H1 (cell line): Measurements from ENCODE around the gene ZBTB20. TPM values are rescaled to one million over a fixed set of nuclear protein-coding genes. Genes with fewer than 3 reads are reported as not detected.
A peak's percentile ranks its signal among the peaks of the same experiment; 100 is the strongest.

Experiments used
- CTCF ChIA-PET: fragments of 300-600 bp; sonication (Branson Sonifier 250); formaldehyde crosslinking; loops from one replicate; lab custom pipeline; 2021; ENCODE audit not compliant: partially characterized antibody; lab: Charles Lee
- POLR2A ChIA-PET: fragments of 300-600 bp; sonication (Branson Sonifier 250); formaldehyde crosslinking; loops from one replicate; lab custom pipeline; 2021; ENCODE audit warnings: inconsistent platforms; ENCODE audit not compliant: partially characterized antibody; lab: Charles Lee
- DNase-seq, 2 experiments: peaks; one replicate each; pipeline versions ENCODE4 v3.0.0 to v3.0.0-alpha.2; 2010 to 2022; ENCODE audit warnings: low spot score in 2 of 2, low read depth in 1 of 2, mixed read lengths in 1 of 2
- FAIRE-seq: peaks from 2 replicates; lab custom pipeline; 2011; peaks lifted over from hg19 to GRCh38; lab: Jason Lieb, UNC
- H2AFZ ChIP-seq: 2 replicates; pipeline ENCODE4 v1.8.1; 2012; ENCODE audit warnings: low read length, inconsistent platforms
- H2AK5ac ChIP-seq: 2 replicates; pipeline ENCODE4 v1.6.1; 2013; ENCODE audit warnings: low read depth, low read length
- H2BK120ac ChIP-seq: replicated peaks from 2 replicates; pipeline ENCODE3; 2013; ENCODE audit warnings: low read depth, low read length, inconsistent platforms
- H2BK12ac ChIP-seq: 2 replicates; pipeline ENCODE4 v1.6.1; 2013; ENCODE audit warnings: low read depth, low read length
- H2BK15ac ChIP-seq: 2 replicates; pipeline ENCODE4 v1.6.1; 2013; ENCODE audit warnings: low read length
- H2BK20ac ChIP-seq: 2 replicates; pipeline ENCODE4 v1.6.1; 2013; ENCODE audit warnings: low read length
- H2BK5ac ChIP-seq: 2 replicates; pipeline ENCODE4 v1.6.1; 2013; ENCODE audit warnings: low read depth, low read length
- H3K14ac ChIP-seq: 2 replicates; pipeline ENCODE4 v1.6.1; 2013; ENCODE audit warnings: inconsistent platforms; ENCODE audit not compliant: insufficient read length
- H3K18ac ChIP-seq: 2 replicates; pipeline ENCODE4 v1.6.1; 2013; ENCODE audit warnings: low read length; ENCODE audit errors: extremely low read depth
- H3K23ac ChIP-seq: 2 replicates; pipeline ENCODE4 v1.6.1; 2013; ENCODE audit warnings: inconsistent platforms; ENCODE audit not compliant: insufficient read length
- H3K23me2 ChIP-seq: 2 replicates; pipeline ENCODE4 v1.6.1; 2013; ENCODE audit warnings: low read depth, low read length
- H3K27ac ChIP-seq: 2 replicates; pipeline ENCODE4 v1.6.1; 2011; ENCODE audit warnings: low read depth, low read length, inconsistent platforms
- H3K27me3 ChIP-seq, 4 experiments: replicated peaks in 1 of 4; 1 replicate in 1 of 4; 2 replicates in 3 of 4; pipeline versions ENCODE4 v1.6.1 to v1.8.1; 2011 to 2013; ENCODE audit warnings: low read length in 3 of 4, mild to moderate bottlenecking in 3 of 4, inconsistent platforms in 2 of 4, mixed read lengths in 2 of 4, moderate library complexity in 1 of 4; ENCODE audit not compliant: control insufficient read depth in 3 of 4, insufficient read depth in 3 of 4; ENCODE audit errors: extremely low read depth in 1 of 4
- H3K36me3 ChIP-seq, 4 experiments: 2 replicates each; pipeline versions ENCODE4 v1.6.1 to v1.8.1; 2011 to 2013; ENCODE audit warnings: mild to moderate bottlenecking in 4 of 4, low read length in 3 of 4, moderate library complexity in 2 of 4, control low read depth in 1 of 4, inconsistent platforms in 1 of 4; ENCODE audit not compliant: insufficient read depth in 4 of 4, control insufficient read depth in 2 of 4
- H3K4ac ChIP-seq: replicated peaks from 2 replicates; pipeline ENCODE3; 2013; ENCODE audit warnings: low read length, low read depth, mixed read lengths, inconsistent platforms; ENCODE audit not compliant: insufficient read length
- H3K4me1 ChIP-seq, 4 experiments: replicated peaks in 1 of 4; 1 replicate in 1 of 4; 2 replicates in 3 of 4; pipeline versions ENCODE4 v1.6.1 to v1.8.1; 2011 to 2013; ENCODE audit warnings: low read length in 3 of 4, inconsistent platforms in 2 of 4, mixed read lengths in 1 of 4; ENCODE audit not compliant: insufficient read depth in 4 of 4, control insufficient read depth in 3 of 4
- H3K4me2 ChIP-seq, 2 experiments: 2 replicates each; pipeline versions ENCODE4 v1.6.1 to v1.8.1; 2011 to 2013; ENCODE audit warnings: low read depth in 2 of 2, low read length in 2 of 2, control low read depth in 1 of 2, inconsistent platforms in 1 of 2, mild to moderate bottlenecking in 1 of 2; ENCODE audit not compliant: insufficient read depth in 1 of 2
- H3K4me3 ChIP-seq, 4 experiments: fragments of 200-600, 300-600 bp in 1 of 4; sonication (generic), shearing (Covaris generic), sonication (Bioruptor Twin) in 1 of 4; 2 replicates each; pipeline versions ENCODE4 v1.5.1 to v1.8.1; 2011 to 2016; ENCODE audit warnings: low read length in 4 of 4, low read depth in 3 of 4, control low read depth in 2 of 4, inconsistent platforms in 2 of 4, mild to moderate bottlenecking in 2 of 4, mixed read lengths in 1 of 4, moderate library complexity in 1 of 4; ENCODE audit not compliant: insufficient read depth in 2 of 4; ENCODE audit errors: extremely low read depth in 1 of 4
- H3K56ac ChIP-seq: replicated peaks from 2 replicates; pipeline ENCODE3; 2013; ENCODE audit warnings: low read depth, mild to moderate bottlenecking, mixed read lengths, low read length, inconsistent platforms; ENCODE audit not compliant: insufficient read length
- H3K79me1 ChIP-seq: 2 replicates; pipeline ENCODE4 v1.6.1; 2013; ENCODE audit warnings: low read depth, low read length, control low read depth
- H3K79me2 ChIP-seq, 2 experiments: 2 replicates each; pipeline versions ENCODE4 v1.6.1 to v1.8.1; 2012 to 2013; ENCODE audit warnings: low read length in 2 of 2, mild to moderate bottlenecking in 2 of 2, inconsistent platforms in 1 of 2; ENCODE audit not compliant: insufficient read depth in 2 of 2, control insufficient read depth in 1 of 2
- H3K9ac ChIP-seq, 4 experiments: replicated peaks in 1 of 4; 1 replicate in 1 of 4; 2 replicates in 3 of 4; pipeline versions ENCODE4 v1.6.1 to v1.8.1; 2011 to 2013; ENCODE audit warnings: low read depth in 3 of 4, low read length in 3 of 4, control low read depth in 2 of 4, mild to moderate bottlenecking in 2 of 4, moderate library complexity in 2 of 4, inconsistent platforms in 1 of 4; ENCODE audit errors: extremely low read depth in 1 of 4
- H3K9me3 ChIP-seq, 2 experiments: 2 replicates each; pipeline versions ENCODE4 v1.6.1 to v1.8.1; 2012 to 2013; ENCODE audit warnings: mild to moderate bottlenecking in 2 of 2, moderate library complexity in 2 of 2, control low read depth in 1 of 2, inconsistent platforms in 1 of 2, low read depth in 1 of 2, low read length in 1 of 2, mixed read lengths in 1 of 2; ENCODE audit not compliant: insufficient read depth in 2 of 2
- H4K20me1 ChIP-seq, 2 experiments: replicated peaks in 1 of 2; 2 replicates each; pipeline versions ENCODE3 to v1.8.1; 2011 to 2013; ENCODE audit warnings: inconsistent platforms in 2 of 2, low read length in 2 of 2, mild to moderate bottlenecking in 1 of 2; ENCODE audit not compliant: insufficient read depth in 2 of 2, control insufficient read depth in 1 of 2
- H4K5ac ChIP-seq: 2 replicates; pipeline ENCODE4 v1.6.1; 2013; ENCODE audit warnings: low read length, low read depth, mixed read lengths, inconsistent platforms; ENCODE audit not compliant: insufficient read length
- H4K8ac ChIP-seq: 2 replicates; pipeline ENCODE4 v1.8.0; 2013; ENCODE audit warnings: mild to moderate bottlenecking, moderate library complexity, low read length, inconsistent platforms; ENCODE audit not compliant: insufficient read depth; ENCODE audit errors: extremely low read depth
- H4K91ac ChIP-seq: replicated peaks from 2 replicates; pipeline ENCODE3; 2013; ENCODE audit warnings: low read length, mixed read lengths, inconsistent platforms; ENCODE audit not compliant: insufficient read length
- EP300 ChIP-seq, 2 experiments: IDR thresholded peaks; 1 replicate in 1 of 2; 2 replicates in 1 of 2; pipeline ENCODE4 v1.6.1; 2011 to 2012; ENCODE audit warnings: low read depth in 2 of 2, low read length in 2 of 2, mild to moderate bottlenecking in 2 of 2, borderline replicate concordance in 1 of 2, inconsistent platforms in 1 of 2, moderate library complexity in 1 of 2
- POLR2A ChIP-seq, 2 experiments: IDR thresholded peaks; 1 replicate in 1 of 2; 2 replicates in 1 of 2; pipeline ENCODE4 v1.6.1; 2011; ENCODE audit warnings: low read depth in 2 of 2, low read length in 2 of 2, mild to moderate bottlenecking in 2 of 2; ENCODE audit errors: control extremely low read depth in 1 of 2
- RAD21 ChIP-seq, 2 experiments: IDR thresholded peaks in 1 of 2; conservative IDR thresholded peaks in 1 of 2; 2 replicates each; pipeline ENCODE4 v1.6.1; 2011; ENCODE audit warnings: low read depth in 2 of 2, low read length in 2 of 2, improper control_type of control experiment in 1 of 2, inconsistent platforms in 1 of 2, mild to moderate bottlenecking in 1 of 2, moderate library complexity in 1 of 2
- SAP30 ChIP-seq: fragments of 300-600 bp; sonication (generic); IDR thresholded peaks from 2 replicates; pipeline ENCODE4 v1.7.1; 2012; ENCODE audit warnings: low read length, moderate library complexity, mild to moderate bottlenecking, inconsistent platforms; ENCODE audit not compliant: insufficient read depth, insufficient replicate concordance
- TCF12 ChIP-seq: IDR thresholded peaks from 2 replicates; pipeline ENCODE4 v1.6.1; 2011; ENCODE audit warnings: low read depth, mild to moderate bottlenecking, low read length
- TEAD4 ChIP-seq: IDR thresholded peaks from 2 replicates; pipeline ENCODE4 v1.6.1; 2012; ENCODE audit warnings: low read depth, low read length, inconsistent platforms, mixed read lengths
- WGBS, 2 experiments: shearing (Covaris generic) in 1 of 2; methylation state at CpG; one replicate each; pipeline versions ENCODE4 v1.1.6 to v1.1.7; 2013 to 2015; ENCODE audit warnings: low lambda C conversion rate in 2 of 2, mixed read lengths in 2 of 2, inconsistent platforms in 1 of 2, low coverage in 1 of 2, missing lambda C conversion rate in 1 of 2; ENCODE audit not compliant: insufficient replicate concordance in 2 of 2, insufficient coverage in 1 of 2, insufficient read length in 1 of 2; ENCODE audit errors: extremely low coverage in 1 of 2, missing lambda C conversion rate in 1 of 2; 5-methylcytosine and 5-hydroxymethylcytosine counted together
- polyA plus RNA-seq, 7 experiments: library from polyadenylated mRNA; depleted of rRNA in 3 of 7; stranded (reverse) in 5 of 7; unstranded in 2 of 7; fragments of >200 nt in 5 of 7; fragments of 200-250 nt in 2 of 7; gene quantifications; 1 replicate in 5 of 7; 2 replicates in 1 of 7; 4 replicates in 1 of 7; pipeline versions ENCODE4 v1.2.1 to v1.2.3, GENCODE V29; 2011 to 2013; ENCODE audit warnings: missing spikeins in 2 of 7, mixed read lengths in 2 of 7
- total RNA-seq: library from RNA; stranded (reverse); fragmentation: NEBNext Ultra II Directional; extraction: Animal tissue kit (Norgen Biotek cat#: 25700); gene quantifications from 2 replicates; pipeline ENCODE4 v1.2.1, GENCODE V29; 2021
- TF ChIP-seq, protein P1 (sequence below): IDR thresholded peaks from 2 replicates; pipeline ENCODE4 v1.6.1; 2011; ENCODE audit warnings: low read depth, mild to moderate bottlenecking, low read length; ENCODE audit not compliant: insufficient read depth
- TF ChIP-seq, protein P2 (sequence below), 3 experiments: IDR thresholded peaks; 1 replicate in 2 of 3; 2 replicates in 1 of 3; pipeline versions ENCODE4 v1.5.1 to v1.6.1; 2011; ENCODE audit warnings: low read length in 3 of 3, mild to moderate bottlenecking in 3 of 3, inconsistent platforms in 2 of 3, low read depth in 1 of 3, moderate library complexity in 1 of 3; ENCODE audit not compliant: insufficient read depth in 1 of 3; ENCODE audit errors: control extremely low read depth in 1 of 3

Gene ZBTB20
- total and polyA plus RNA-seq, 2 of the 8 experiments (the other 6 are each of a cell fraction or from before 2014, with no cell fraction given) = 0.35 to 1.3 TPM

DNA sequence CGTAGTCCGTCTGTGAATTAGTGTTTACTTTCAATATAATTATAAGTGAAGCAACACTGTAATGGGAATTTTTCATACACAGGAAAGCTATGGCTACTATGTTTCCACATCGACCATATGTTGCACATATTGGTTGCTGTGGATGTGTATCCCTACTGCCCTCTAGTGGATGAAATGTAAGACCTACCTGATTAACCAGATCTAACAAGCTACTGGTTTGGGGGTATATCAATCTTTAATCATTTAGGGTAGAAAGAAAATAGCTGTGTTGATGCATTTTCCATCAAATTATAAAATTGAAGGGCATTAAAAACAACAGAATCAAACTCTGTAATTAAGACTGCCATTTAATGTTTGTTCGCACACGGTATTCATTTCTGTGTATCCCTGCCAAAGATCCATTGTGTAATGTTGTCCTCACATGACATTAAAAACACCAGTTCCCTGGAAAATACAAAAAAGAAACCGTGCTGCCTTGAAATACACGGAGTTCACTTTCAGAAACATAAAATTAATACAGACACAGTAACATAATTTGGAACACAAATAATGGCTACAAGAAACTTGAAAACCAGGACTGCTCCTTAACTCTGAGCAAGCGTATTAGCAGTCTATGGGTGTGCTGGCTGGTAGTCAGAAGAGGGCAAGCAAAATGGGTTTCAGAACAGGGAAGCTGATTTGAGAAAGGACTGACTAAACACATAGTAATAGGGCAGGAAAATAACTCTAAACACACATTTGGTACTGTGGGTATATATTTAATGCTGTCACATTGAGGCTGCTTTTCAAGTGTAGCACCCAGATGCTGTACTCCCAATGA, 728.2 kb downstream of the ZBTB20 start:
- CTCF ChIA-PET = interaction anchor here (0.6 to 7.4 kb wide), 37 partner anchors 9 to 325 kb away, joined by 3 to 67 read pairs (median 5); no protein-coding TSS in a partner anchor
- no peak overlapping the region for H3K18ac ChIP-seq
- H3K36me3 ChIP-seq = no peaks in the 10 kb centered on the region
- H3K79me2 ChIP-seq = no peaks in the 10 kb centered on the region
- WGBS, 2 experiments = 39% methylated on average over 8 of the region's 8 CpGs; no CpG with 5 or more reads in 1 of the 2 experiments
- H2AK5ac ChIP-seq = no peak overlapping the region
- no peak overlapping the region for H4K91ac ChIP-seq
- no peaks in the 10 kb centered on the region for H3K9me3 ChIP-seq
- no peak overlapping the region for H2BK12ac ChIP-seq
- H2AFZ ChIP-seq = no peak overlapping the region
- H3K79me1 ChIP-seq = no peaks in the 10 kb centered on the region
- no peak overlapping the region for H3K4ac ChIP-seq
- no peak overlapping the region for H3K9ac ChIP-seq
- H3K4me3 ChIP-seq = no peak overlapping the region
- no peak overlapping the region for H4K5ac ChIP-seq
- H3K4me2 ChIP-seq = no peak overlapping the region
- H4K20me1 ChIP-seq = no peaks in the 10 kb centered on the region
- FAIRE-seq (peak; percentile 66), DNase-seq (no peak)
- no peak overlapping the region for H3K14ac ChIP-seq
- no peak overlapping the region for H2BK15ac ChIP-seq
- H2BK20ac ChIP-seq = no peak overlapping the region
- no peaks in the 10 kb centered on the region for H3K23me2 ChIP-seq
- peaks cover 0 to 4% (median 0%) of the 10 kb centered on the region in 4 experiments; a peak in 1 of 7 replicates for H3K4me1 ChIP-seq
- no peak overlapping the region for H2BK5ac ChIP-seq
- H3K27me3 ChIP-seq = no peaks in the 10 kb centered on the region
- H3K27ac ChIP-seq = no peak overlapping the region
- H3K56ac ChIP-seq = no peak overlapping the region
- H3K23ac ChIP-seq = no peak overlapping the region
- no peak overlapping the region for H2BK120ac ChIP-seq
- no peak overlapping the region for H4K8ac ChIP-seq
- POLR2A ChIA-PET = no interaction called here
- TF ChIP-seq TCF12 (peak; percentile 37; the same call in 1 of the 2 replicates), SAP30 (no peak), EP300 (IDR thresholded peaks at IDR 0.05; ENCODE audit: borderline replicate concordance in 1 of 2, low read depth in 2 of 2, low read length in 2 of 2) (no peak), RAD21 (IDR thresholded peaks at IDR 0.05 in 1 of 2, conservative IDR thresholded peaks at IDR 0.05 in 1 of 2; ENCODE audit: low read depth in 2 of 2, low read length in 2 of 2) (peak; percentile 70 to 79), TEAD4 (peak; percentile 97), POLR2A (IDR thresholded peaks at IDR 0.05; ENCODE audit: control extremely low read depth in 1 of 2, low read depth in 2 of 2, low read length in 2 of 2) (no peak)
- TF ChIP-seq, protein P1, sequence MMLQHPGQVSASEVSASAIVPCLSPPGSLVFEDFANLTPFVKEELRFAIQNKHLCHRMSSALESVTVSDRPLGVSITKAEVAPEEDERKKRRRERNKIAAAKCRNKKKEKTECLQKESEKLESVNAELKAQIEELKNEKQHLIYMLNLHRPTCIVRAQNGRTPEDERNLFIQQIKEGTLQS = no peak
- TF ChIP-seq, protein P2, sequence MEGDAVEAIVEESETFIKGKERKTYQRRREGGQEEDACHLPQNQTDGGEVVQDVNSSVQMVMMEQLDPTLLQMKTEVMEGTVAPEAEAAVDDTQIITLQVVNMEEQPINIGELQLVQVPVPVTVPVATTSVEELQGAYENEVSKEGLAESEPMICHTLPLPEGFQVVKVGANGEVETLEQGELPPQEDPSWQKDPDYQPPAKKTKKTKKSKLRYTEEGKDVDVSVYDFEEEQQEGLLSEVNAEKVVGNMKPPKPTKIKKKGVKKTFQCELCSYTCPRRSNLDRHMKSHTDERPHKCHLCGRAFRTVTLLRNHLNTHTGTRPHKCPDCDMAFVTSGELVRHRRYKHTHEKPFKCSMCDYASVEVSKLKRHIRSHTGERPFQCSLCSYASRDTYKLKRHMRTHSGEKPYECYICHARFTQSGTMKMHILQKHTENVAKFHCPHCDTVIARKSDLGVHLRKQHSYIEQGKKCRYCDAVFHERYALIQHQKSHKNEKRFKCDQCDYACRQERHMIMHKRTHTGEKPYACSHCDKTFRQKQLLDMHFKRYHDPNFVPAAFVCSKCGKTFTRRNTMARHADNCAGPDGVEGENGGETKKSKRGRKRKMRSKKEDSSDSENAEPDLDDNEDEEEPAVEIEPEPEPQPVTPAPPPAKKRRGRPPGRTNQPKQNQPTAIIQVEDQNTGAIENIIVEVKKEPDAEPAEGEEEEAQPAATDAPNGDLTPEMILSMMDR (IDR thresholded peaks at IDR 0.05; ENCODE audit: control extremely low read depth in 1 of 3, insufficient read depth in 1 of 3, low read depth in 1 of 3, low read length in 3 of 3) = peak in 2 of 3 experiments; percentile 53 to 68; a peak in 2 of 4 replicates
